T-helper 2 cell (primary cell): Measurements from ENCODE around the gene RPSA.
"Not testable (repeated sequence)": the region's sequence is repeated elsewhere in the genome, so short reads cannot be mapped to it uniquely, and the experiment has no call there.

Source experiments
- DNase-seq, 5 experiments: peaks; one replicate each; pipeline versions ENCODE4 v3.0.0 to v3.0.0-alpha.2; 2012 to 2022

Gene RPSA

GRCh38 chr3:39390181-39390580, 16.3 kb upstream of the RPSA start:
- no peak for DNase-seq

GRCh38 chr3:39396690-39397089, 9.8 kb upstream of the RPSA start:
- DNase-seq, result no peak

- DNase-seq, result no peak
Measured at GRCh38 chr3:39398700-39399099, 7.8 kb upstream of the RPSA start.

- DNase-seq, result no peak
Measured at GRCh38 chr3:39401983-39402382, 4.5 kb upstream of the RPSA start.

- DNase-seq, result no peak
Measured at GRCh38 chr3:39404943-39405686, 1.4 kb upstream of the RPSA start.

- no peak for DNase-seq
Measured at GRCh38 chr3:39405687-39406367, 693 bp upstream of the RPSA start.

- peak in 1 of 5 experiments; percentile 30 for DNase-seq
Measured at GRCh38 chr3:39407259-39407629, 724 bp downstream of the RPSA start.

GRCh38 chr3:39407773-39408492, 1.4 kb downstream of the RPSA start:
- peak in 1 of 5 experiments; percentile 22 for DNase-seq

GRCh38 chr3:39408493-39409372, 2.2 kb downstream of the RPSA start:
- DNase-seq, result peak in 3 of 5 experiments; percentile 12 to 56 (median 56)

GRCh38 chr3:39409514-39410136, 3.1 kb downstream of the RPSA start:
- DNase-seq, result no peak

GRCh38 chr3:39410893-39411292, 4.4 kb downstream of the RPSA start:
- no peak for DNase-seq

GRCh38 chr3:39412668-39413260, 6.2 kb downstream of the RPSA start:
- DNase-seq, result no peak

GRCh38 chr3:39413691-39414420, 7.3 kb downstream of the RPSA start:
- no peak for DNase-seq

GRCh38 chr3:39414421-39414907, 7.9 kb downstream of the RPSA start:
- DNase-seq, result no peak

GRCh38 chr3:39415302-39415701, 8.8 kb downstream of the RPSA start:
- not testable (repeated sequence) for DNase-seq

GRCh38 chr3:39415983-39416382, 9.5 kb downstream of the RPSA start:
- DNase-seq, result no peak

- DNase-seq, result not testable (repeated sequence)
Measured at GRCh38 chr3:39416998-39417397, 10.5 kb downstream of the RPSA start.

GRCh38 chr3:39418556-39419225, 12.2 kb downstream of the RPSA start:
- not testable (repeated sequence) for DNase-seq

- DNase-seq, result no peak
Measured at GRCh38 chr3:39419742-39420315, 13.3 kb downstream of the RPSA start.

GRCh38 chr3:39420543-39420942, 14.0 kb downstream of the RPSA start:
- no peak for DNase-seq
